Right lobe of liver (tissue), 4 donors: ENCODE data around the gene KCNAB1.

Experiments
- CTCF ChIP-seq, 4 donors: fragments of 200-600 bp in 3 of 4; fragments of 450-650 bp in 1 of 4; IDR thresholded peaks; one replicate each; pipeline versions ENCODE4 v1.5.1 to v1.8.0; 2016 to 2022; ENCODE audit warnings: antibody characterized with exemption in 4 of 4, mild to moderate bottlenecking in 2 of 4
- POLR2A ChIP-seq: fragments of 450-650 bp; IDR thresholded peaks from one replicate; pipeline ENCODE4 v1.6.1; 2017; ENCODE audit warnings: antibody characterized with exemption, mild to moderate bottlenecking
- donor health status: DM: no; HTN: no; CAD: no.
- donor health status: DM: no; HTN: no; CAD: no.
- donor health status: DM: no; HTN: yes; CAD: no.

- TF ChIP-seq CTCF (IDR thresholded peaks at IDR 0.05) (no peak), POLR2A (no peak)
These were observed 441.2 kb downstream of the KCNAB1 start for GRCh38 chr3:156561533-156561932.
